GM12865 (cell line): ENCODE results near the gene HSBP1.

ENCODE experiments used
- DNase-seq: peaks from one replicate; pipeline ENCODE4 v3.0.0; 2010; ENCODE audit warnings: low read depth
- H3K4me3 ChIP-seq: 2 replicates; pipeline ENCODE4 v1.5.1; 2011; ENCODE audit warnings: mild to moderate bottlenecking, low read depth, low read length, control low read depth
- CTCF ChIP-seq: IDR thresholded peaks from 2 replicates; pipeline ENCODE4 v1.5.1; 2011; ENCODE audit warnings: low read length, control low read depth, low read depth, inconsistent platforms; ENCODE audit not compliant: insufficient read depth; ENCODE audit errors: missing control alignments

HSBP1 gene

DNA sequence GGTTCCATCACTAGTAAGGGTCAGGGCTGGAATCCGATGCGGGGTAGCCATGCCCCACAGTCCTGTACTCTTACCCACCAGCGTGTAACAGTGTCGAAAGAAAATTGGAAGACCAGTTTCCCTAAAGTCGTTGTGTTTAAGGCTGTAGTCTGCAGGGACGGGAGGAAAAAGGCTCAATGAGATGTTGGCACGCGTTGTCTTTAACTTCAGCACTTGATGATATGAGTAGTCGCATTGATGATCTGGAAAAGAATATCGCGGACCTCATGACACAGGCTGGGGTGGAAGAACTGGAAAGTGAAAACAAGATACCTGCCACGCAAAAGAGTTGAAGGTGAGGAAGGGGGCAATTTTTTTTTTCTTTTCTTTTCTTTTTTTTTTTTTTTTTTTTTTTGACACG is 1.3 kb downstream of the HSBP1 start:
- H3K4me3 ChIP-seq = peak overlapping the region; percentile 89
- TF ChIP-seq CTCF = no peak
- DNase-seq = no peak

GRCh38 chr16:83810901-83811300 is 3.1 kb downstream of the HSBP1 start:
- DNase-seq = no peak
- no peak for TF ChIP-seq CTCF
- no peak overlapping the region for H3K4me3 ChIP-seq

DNA sequence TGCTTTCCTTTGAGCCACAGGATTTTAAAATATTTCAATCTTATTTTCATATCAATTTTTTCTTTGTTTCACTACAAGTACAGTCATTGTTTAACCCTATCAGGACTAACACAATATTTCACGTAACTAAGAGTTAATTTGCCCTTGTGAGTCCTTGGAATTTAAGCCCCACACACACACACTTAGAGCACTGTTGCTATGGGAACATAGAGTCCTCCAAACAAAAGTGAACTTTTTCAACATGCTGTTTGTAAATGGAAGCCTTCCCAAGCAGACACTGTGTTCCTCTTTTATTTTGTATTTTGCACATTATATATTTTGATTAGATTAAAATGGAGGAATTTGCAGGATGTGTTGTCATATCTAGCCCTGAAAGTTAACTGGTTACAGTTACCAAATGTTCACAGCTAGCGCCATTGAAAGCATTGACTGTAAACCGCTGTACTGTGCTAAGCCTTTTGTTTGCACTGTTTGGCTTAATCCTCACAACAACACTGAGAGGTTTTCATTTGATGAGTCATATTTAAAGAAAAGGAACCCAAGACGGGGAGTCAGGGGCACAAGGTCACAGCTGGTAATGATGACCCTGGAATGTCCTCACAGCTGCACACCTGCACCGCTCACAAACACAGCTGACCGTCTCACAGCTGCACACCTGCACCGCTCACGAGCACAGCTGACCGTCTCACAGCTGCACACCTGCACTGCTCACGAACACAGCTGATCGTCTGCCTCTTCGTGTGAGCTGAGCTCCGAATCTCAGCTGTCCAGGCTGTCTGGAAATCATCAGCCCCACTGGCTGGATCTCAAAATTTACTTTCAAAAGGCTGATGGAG is 6.3 kb downstream of the HSBP1 start:
- TF ChIP-seq CTCF = no peak

DNA sequence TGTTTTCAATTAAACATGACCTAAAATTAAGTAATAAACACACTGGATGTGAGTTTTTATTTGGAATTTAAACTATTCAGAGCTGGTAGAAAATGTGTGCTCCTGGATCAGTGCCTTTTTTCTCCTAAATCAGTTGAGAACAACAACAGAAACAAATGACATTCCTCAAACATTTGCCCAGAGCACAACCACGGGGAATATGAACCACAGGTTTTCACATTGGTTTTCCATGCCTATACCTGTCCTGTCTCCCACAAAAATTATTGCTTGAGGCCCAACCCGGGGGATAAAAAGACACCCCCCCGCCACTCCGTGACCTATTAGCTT is 6.8 kb downstream of the HSBP1 start:
- no peak for DNase-seq
- TF ChIP-seq CTCF = no peak

More for the DNA sequence above, 6.3 kb downstream of the HSBP1 start:
- no peak overlapping the region for H3K4me3 ChIP-seq
- DNase-seq = peak; percentile 26

DNA sequence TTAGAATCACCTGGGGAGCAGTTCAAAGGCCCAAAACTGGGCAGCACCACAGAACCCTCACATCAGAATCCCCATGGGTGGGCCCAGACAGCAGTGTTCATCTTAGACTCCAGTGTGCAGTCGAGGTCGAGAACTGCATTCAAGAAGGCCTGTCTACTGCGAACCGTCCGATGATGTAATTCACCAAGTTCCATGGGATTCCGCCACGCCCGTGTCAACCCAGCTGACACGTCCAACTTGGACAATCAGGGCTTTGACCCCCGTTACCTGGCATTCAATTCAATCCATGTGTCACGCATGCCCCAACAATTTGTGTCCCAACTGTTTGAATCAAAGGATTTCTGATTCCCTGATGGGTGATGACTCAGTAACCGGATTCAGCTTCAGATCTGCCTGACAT is 9.2 kb downstream of the HSBP1 start:
- H3K4me3 ChIP-seq = no peak overlapping the region
- DNase-seq = no peak
- no peak for TF ChIP-seq CTCF

More for the DNA sequence above, 6.8 kb downstream of the HSBP1 start:
- no peak overlapping the region for H3K4me3 ChIP-seq

DNA sequence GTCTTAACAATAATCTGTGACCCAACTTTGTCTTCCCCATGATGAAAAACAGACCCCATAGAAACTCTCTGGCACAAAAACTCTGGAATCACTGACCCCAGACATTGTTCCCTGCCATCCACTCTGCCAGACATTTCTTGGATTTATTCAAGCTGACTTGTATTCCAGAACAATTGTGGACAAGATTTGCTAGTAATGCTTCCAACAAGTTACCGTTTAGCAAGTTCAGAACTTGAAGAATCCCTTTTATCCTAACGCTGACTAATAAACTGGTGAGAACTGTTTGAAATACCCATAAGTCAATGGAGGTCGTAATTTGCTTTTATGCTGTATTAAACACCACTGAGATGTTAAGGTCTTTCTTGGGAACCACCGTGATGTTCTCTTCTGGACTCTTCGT is 10.5 kb downstream of the HSBP1 start:
- no peak for TF ChIP-seq CTCF
- no peak for DNase-seq
- no peak overlapping the region for H3K4me3 ChIP-seq

DNA sequence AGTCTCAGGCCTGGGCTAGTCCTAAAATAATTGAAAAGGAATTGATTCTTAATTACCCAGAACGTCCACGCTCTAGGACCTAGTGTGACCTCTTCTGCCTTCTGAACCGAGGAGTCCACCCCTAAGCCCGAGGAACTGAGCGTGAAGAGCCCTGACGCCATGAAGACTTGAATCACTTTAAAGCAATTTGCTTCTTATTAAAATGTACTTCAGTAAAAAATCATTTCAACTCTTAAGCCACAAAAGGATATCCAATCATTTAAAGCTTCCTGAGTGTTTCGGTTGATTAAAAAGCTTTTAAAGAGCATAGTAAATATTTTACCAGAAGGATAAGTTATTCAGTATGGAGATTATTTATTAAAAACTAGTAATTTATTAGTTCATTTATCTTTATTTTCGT is 11.6 kb downstream of the HSBP1 start:
- no peak for DNase-seq
- H3K4me3 ChIP-seq = no peak overlapping the region
- no peak for TF ChIP-seq CTCF
